GM18526 (cell line): ENCODE data around the gene PIGV.

Experiments used
- POLR2A ChIP-seq: IDR thresholded peaks from 3 replicates; pipeline ENCODE4 v1.6.1; 2011; ENCODE audit not compliant: insufficient read length; ENCODE audit errors: extremely low read depth

PIGV gene

GRCh38 chr1:26759531-26759930 is 28.2 kb upstream of the PIGV start:
- TF ChIP-seq POLR2A = no peak

- no peak for TF ChIP-seq POLR2A
Observed at GRCh38 chr1:26761217-26761616, 26.5 kb upstream of the PIGV start.

DNA sequence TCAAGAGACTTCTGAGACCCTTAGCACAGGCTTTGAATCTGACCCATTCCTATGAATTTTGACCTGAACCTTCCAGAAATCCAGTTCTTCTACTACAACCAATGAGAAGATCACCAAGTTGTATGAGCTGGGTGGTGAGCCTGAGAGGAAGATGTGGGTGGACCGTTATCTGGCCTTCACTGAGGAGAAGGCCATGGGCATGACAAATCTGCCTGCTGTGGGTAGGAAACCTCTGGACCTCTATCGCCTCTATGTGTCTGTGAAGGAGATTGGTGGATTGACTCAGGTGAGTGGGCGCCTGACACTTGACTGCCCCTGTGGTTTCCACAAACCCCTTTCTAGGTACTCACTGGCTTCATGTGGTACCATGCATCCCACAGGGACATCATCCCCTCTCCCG is 20.0 kb upstream of the PIGV start:
- TF ChIP-seq POLR2A = no peak

DNA sequence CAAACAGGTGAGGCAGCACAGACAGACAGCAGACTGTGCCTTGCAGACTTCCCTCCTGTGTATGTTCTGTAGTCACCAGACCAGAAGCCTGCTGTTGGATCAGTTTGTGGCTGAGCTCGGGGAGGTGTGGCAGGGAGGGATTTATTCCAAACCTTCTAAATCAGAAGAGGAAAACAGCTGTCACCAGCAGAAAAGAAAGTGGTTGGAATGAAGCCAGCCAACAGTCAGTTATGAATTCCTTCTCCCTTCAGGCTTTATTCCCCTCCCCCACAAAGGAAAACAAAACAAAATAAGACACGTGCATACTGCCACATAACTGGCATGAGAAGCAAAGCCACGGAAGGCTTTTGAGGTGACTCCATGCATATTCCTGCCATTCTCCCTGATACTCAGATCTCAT is 19.0 kb upstream of the PIGV start:
- TF ChIP-seq POLR2A = no peak

DNA sequence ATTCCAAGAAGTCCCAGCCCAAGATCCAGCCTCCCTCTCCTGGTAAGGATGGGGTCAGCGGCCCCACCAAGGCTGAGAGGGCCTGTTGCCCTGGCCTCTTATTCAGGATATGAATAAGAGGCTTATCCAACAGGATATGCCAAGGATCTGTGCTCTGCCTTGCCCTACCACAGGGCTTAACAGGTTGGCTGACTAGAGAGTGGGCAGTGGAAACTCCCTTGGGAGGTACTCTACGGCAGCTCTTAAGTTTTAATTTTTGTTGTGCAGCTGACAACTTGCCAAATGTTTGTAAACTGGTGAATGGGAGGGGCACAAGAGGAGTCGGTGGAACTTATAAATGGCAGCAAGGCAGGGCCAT is 16.5 kb upstream of the PIGV start:
- no peak for TF ChIP-seq POLR2A

- TF ChIP-seq POLR2A = no peak
Observed at GRCh38 chr1:26771643-26772321, 16.0 kb upstream of the PIGV start.

- TF ChIP-seq POLR2A = no peak
Observed at GRCh38 chr1:26772687-26773086, 15.1 kb upstream of the PIGV start.

- no peak for TF ChIP-seq POLR2A
Observed at GRCh38 chr1:26774462-26774861, 13.3 kb upstream of the PIGV start.

GRCh38 chr1:26775666-26776065 is 12.1 kb upstream of the PIGV start:
- TF ChIP-seq POLR2A = no peak

- TF ChIP-seq POLR2A = no peak
Observed at GRCh38 chr1:26779098-26779668, 8.6 kb upstream of the PIGV start.

- no peak for TF ChIP-seq POLR2A
Observed at GRCh38 chr1:26780344-26780957, 7.3 kb upstream of the PIGV start.

GRCh38 chr1:26781206-26781825 is 6.4 kb upstream of the PIGV start:
- no peak for TF ChIP-seq POLR2A

DNA sequence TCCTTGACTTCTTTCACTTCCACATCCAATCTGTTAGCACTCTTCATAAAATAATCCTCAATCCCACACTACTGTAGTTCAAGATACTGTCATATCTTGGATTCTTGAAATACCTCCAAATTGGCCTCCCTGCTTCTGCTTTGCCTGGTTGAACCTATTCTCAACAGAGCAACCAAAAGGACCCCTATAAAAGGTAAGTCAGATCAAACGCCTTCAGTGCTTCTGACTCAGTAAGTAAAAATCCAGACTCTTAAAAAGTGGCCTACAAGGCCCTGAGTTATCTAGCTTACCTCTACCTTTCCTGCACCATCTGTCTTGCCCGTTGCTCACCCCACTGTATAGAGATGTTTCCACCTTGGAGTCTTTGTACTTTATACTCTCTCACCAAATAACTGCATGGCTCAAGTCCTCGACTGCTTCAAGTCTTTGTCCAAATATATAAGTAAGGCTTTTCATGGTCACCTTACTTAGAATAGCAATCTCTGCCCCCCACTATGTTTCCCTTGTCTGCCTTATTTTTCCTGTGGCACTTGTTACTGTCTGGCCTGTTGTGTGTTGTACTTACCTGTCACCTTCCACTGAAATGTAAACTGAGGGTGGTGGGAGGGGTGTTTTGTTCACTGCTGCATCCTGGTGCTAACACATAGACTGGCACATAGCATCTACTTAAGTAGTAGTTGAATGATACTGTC is 5.1 kb upstream of the PIGV start:
- TF ChIP-seq POLR2A = no peak

DNA sequence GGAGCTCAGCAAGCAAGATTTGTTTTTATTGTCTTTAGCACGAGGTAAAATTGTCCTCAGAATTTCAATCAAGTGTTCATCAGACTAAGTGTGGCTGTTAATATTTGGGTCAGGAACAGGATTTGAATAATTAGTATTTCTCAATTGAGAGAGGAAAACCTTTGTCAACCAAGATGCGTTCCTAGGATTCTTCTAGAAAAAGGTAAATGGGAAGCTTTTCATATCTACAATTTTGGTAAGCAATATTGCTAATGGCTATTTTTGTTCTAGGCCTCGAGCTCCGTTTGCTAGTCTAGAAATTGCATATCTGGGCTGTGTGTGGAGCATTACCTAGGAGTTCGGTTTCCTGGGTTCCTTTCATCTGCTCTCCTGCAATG is 4.1 kb upstream of the PIGV start:
- TF ChIP-seq POLR2A = no peak

GRCh38 chr1:26784023-26784871 is 3.5 kb upstream of the PIGV start:
- TF ChIP-seq POLR2A = no peak

DNA sequence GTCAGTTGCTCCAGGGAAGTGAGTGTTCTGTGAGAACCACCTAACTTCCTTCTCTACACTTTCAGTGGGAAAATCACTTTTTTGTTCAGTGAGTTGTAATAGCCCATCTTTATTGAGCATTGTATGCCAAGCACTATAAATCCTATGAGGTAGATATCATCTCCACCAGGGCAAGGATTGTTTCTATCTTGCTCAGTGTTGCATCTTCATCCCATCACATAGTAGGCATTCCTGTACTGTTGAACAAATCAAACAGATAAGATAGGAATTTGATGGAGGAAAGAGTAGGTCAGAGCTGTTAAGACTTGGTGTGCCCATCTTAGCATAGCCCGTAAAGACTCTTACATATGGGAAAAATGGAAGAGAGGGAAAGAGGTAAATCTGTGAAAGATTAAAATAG is 2.9 kb upstream of the PIGV start:
- TF ChIP-seq POLR2A = no peak
